ENCODE results near the gene LPAR3.

DNA sequence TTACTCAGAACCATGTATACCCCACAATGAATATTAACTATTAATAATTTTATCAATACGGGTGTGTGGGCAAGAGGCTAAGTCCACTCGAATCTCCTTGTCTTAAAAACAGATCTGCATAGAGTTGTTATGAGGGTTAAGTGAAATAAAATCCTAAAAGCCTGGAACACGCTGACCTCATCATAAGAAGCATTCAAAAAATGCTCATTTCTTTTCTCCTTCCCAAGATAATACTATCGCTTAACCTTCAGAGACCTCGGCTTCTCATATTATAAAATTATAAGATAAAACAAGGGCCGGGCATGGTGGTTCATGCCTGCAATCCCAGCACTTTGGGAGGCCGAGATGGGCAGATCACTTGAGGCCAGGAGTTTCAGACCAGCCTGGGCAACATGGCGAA lies 35.1 kb downstream of the LPAR3 start:
- TF ChIP-seq, protein P1, sequence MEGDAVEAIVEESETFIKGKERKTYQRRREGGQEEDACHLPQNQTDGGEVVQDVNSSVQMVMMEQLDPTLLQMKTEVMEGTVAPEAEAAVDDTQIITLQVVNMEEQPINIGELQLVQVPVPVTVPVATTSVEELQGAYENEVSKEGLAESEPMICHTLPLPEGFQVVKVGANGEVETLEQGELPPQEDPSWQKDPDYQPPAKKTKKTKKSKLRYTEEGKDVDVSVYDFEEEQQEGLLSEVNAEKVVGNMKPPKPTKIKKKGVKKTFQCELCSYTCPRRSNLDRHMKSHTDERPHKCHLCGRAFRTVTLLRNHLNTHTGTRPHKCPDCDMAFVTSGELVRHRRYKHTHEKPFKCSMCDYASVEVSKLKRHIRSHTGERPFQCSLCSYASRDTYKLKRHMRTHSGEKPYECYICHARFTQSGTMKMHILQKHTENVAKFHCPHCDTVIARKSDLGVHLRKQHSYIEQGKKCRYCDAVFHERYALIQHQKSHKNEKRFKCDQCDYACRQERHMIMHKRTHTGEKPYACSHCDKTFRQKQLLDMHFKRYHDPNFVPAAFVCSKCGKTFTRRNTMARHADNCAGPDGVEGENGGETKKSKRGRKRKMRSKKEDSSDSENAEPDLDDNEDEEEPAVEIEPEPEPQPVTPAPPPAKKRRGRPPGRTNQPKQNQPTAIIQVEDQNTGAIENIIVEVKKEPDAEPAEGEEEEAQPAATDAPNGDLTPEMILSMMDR (IDR thresholded peaks at IDR 0.05): no peak
- TF ChIP-seq EP300 (IDR thresholded peaks at IDR 0.05) (no peak), POLR2A (IDR thresholded peaks at IDR 0.05) (no peak)
